Tibial artery (tissue), 4 donors: Measurements from ENCODE around the gene P2RX4.
"Not testable (repeated sequence)": the region's sequence is repeated elsewhere in the genome, so short reads cannot be mapped to it uniquely, and the experiment has no call there.

Source experiments
- DNase-seq, 2 donors: peaks; one replicate each; pipeline ENCODE4 v3.0.0-alpha.2; 2019
- H3K27ac ChIP-seq, 2 donors: fragments of 200-600 bp; sonication (generic) in 1 of 2; 1 replicate in 1 of 2; 2 replicates in 1 of 2; pipeline ENCODE4 v1.5.1; 2018 to 2019; ENCODE audit warnings: mild to moderate bottlenecking in 1 of 2
- H3K27me3 ChIP-seq, 2 donors: fragments of 200-600 bp; sonication (generic) in 1 of 2; one replicate each; pipeline versions ENCODE4 v1.5.1 to v1.6.0; 2016 to 2019
- H3K36me3 ChIP-seq, 3 donors: fragments of 200-600 bp; sonication (generic) in 2 of 3; one replicate each; pipeline ENCODE4 v1.5.1; 2016 to 2019; ENCODE audit warnings: mild to moderate bottlenecking in 2 of 3
- H3K4me1 ChIP-seq, 4 donors: fragments of 200-600 bp; sonication (generic) in 2 of 4; 1 replicate in 3 of 4; 2 replicates in 1 of 4; pipeline ENCODE4 v1.5.1; 2016 to 2019
- H3K4me3 ChIP-seq, 2 donors: fragments of 200-600 bp; sonication (generic) in 1 of 2; 1 replicate in 1 of 2; 2 replicates in 1 of 2; pipeline ENCODE4 v1.5.1; 2018 to 2019; ENCODE audit warnings: mild to moderate bottlenecking in 2 of 2
- H3K9me3 ChIP-seq, 3 donors: fragments of 200-600 bp; sonication (generic) in 1 of 3; one replicate each; pipeline ENCODE4 v1.5.1; 2016 to 2019
- intact Hi-C: fragments of 100-400 bp; cut with DNase I; formaldehyde crosslinking; loops from one replicate; pipeline ENCODE4 v1.15.0; 2023; ENCODE audit warnings: low total_unique reads
- TF ChIP-seq, protein P1 (sequence below), 2 experiments: fragments of 200-600 bp in 1 of 2; fragments of 450-650 bp in 1 of 2; IDR thresholded peaks; one replicate each; pipeline ENCODE4 v1.5.1; 2017 to 2019; ENCODE audit warnings: antibody characterized with exemption in 2 of 2, mild to moderate bottlenecking in 1 of 2, moderate library complexity in 1 of 2

The P2RX4 gene

DNA sequence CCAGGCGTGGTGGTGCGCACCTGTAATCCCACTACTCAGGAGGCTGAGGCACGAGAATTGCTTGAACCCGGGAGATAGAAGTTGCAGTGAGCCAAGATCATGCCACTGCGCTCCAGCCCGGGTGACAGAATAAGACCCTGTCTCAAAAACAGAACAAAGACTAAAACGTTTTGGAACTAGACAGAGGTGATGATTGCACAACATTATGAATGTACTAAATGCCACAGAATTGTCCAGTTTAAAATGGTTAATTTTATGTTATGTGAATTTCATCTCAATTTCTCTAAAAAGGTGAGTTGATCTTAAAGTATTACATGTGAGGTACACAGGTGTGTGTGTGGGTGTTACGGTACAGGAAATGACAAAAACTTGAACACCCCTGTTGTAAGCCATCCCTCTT is 16.5 kb downstream of the P2RX4 start:
- peaks cover 16 to 66% (median 49%) of the 10 kb centered on the region in 3 donors for H3K36me3 ChIP-seq
- TF ChIP-seq, protein P1, sequence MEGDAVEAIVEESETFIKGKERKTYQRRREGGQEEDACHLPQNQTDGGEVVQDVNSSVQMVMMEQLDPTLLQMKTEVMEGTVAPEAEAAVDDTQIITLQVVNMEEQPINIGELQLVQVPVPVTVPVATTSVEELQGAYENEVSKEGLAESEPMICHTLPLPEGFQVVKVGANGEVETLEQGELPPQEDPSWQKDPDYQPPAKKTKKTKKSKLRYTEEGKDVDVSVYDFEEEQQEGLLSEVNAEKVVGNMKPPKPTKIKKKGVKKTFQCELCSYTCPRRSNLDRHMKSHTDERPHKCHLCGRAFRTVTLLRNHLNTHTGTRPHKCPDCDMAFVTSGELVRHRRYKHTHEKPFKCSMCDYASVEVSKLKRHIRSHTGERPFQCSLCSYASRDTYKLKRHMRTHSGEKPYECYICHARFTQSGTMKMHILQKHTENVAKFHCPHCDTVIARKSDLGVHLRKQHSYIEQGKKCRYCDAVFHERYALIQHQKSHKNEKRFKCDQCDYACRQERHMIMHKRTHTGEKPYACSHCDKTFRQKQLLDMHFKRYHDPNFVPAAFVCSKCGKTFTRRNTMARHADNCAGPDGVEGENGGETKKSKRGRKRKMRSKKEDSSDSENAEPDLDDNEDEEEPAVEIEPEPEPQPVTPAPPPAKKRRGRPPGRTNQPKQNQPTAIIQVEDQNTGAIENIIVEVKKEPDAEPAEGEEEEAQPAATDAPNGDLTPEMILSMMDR (IDR thresholded peaks at IDR 0.05), result no peak
- H3K4me3 ChIP-seq, result no peak overlapping the region
- H3K27ac ChIP-seq, result no peak overlapping the region
- no peaks in the 10 kb centered on the region for H3K27me3 ChIP-seq
- no peak for DNase-seq
- peaks cover 0 to 6% (median 3%) of the 10 kb centered on the region in 4 donors for H3K4me1 ChIP-seq
- intact Hi-C loops, result no loop called here
- no peaks in the 10 kb centered on the region for H3K9me3 ChIP-seq

- DNase-seq, H3K9me3 ChIP-seq, H3K4me1 ChIP-seq, H3K4me3 ChIP-seq, H3K27ac ChIP-seq, H3K27me3 ChIP-seq, intact Hi-C loops: not testable (repeated sequence)
- peaks cover 16 to 61% (median 46%) of the 10 kb centered on the region in 3 donors for H3K36me3 ChIP-seq
Observed at GRCh38 chr12:121226871-121227270, 16.9 kb downstream of the P2RX4 start.

DNA sequence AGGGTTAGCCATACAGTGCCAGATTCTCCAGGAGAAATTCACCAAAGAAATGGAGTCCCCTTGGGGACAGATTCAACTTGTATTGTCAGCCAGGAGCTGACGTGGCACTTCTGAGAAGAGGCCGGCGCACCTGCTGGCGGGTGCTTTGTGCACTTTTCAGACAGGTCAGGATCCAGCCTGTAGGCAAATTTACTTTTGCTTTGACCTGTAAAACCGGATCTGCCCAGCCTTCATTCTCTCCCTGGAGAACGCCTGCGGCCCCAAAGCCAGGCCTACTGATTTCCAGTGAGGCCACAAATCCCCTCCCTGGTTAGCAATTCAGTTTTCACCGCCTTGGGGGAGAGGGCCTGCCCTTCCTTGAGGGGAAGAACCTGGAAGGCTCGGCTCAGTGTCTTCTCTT is 17.4 kb downstream of the P2RX4 start:
- Histone ChIP-seq H3K36me3 (peaks cover 16 to 61% (median 45%) of the 10 kb centered on the region in 3 donors), H3K4me3 (no peak overlapping the region), H3K9me3 (no peaks in the 10 kb centered on the region), H3K27me3 (no peaks in the 10 kb centered on the region), H3K4me1 (peaks cover 0 to 6% (median 3%) of the 10 kb centered on the region in 4 donors), H3K27ac (no peak overlapping the region)
- no peak for DNase-seq
- TF ChIP-seq, protein P1 (IDR thresholded peaks at IDR 0.05), result no peak
- intact Hi-C loops, result no loop called here

- H3K9me3 ChIP-seq, result no peaks in the 10 kb centered on the region
- no peaks in the 10 kb centered on the region for H3K27me3 ChIP-seq
- DNase-seq, result no peak
- peaks cover 0 to 6% (median 3%) of the 10 kb centered on the region in 4 donors for H3K4me1 ChIP-seq
- H3K4me3 ChIP-seq, result no peak overlapping the region
- intact Hi-C loops, result no loop called here
- TF ChIP-seq, protein P1 (IDR thresholded peaks at IDR 0.05), result no peak
- H3K27ac ChIP-seq, result no peak overlapping the region
- peaks cover 26 to 61% (median 45%) of the 10 kb centered on the region in 3 donors for H3K36me3 ChIP-seq
Observed at GRCh38 chr12:121228919-121229665, 19.2 kb downstream of the P2RX4 start.

DNA sequence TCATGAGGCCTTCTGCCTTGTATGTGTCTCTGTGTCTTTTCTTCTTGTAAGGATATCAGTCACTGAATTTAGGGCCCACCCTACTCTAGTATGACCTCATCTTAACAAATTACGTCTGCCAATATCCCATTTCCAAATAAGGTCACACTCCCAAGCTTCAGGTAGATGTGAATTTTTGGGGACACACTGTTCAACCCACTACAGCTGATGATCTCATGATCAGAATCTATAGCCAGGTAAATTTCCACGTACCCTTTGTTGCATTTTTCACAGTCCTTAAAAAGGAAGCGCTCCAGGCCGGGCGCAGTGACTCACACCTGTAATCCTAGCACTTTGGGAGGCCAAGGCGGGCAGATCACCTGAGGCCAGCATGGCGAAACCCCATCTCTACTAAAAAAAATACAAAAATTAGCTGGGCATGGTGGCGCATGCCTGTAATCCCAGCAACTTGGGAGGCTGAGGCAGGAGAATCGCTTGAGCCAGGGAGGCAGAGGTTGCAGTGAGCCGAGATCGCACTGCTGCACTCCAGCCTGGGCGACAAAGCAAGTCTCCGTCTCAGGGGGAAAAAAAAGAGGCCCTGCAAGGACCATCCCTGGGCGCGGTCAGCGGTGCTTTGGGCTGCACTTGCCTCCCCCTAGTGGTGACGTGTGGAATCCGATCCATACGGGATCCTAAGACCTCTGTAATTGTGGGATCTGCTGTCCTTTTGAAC is 20.1 kb downstream of the P2RX4 start:
- peak; percentile 53 to 82 for DNase-seq
- intact Hi-C loops, result not testable (repeated sequence)
- TF ChIP-seq, protein P1 (IDR thresholded peaks at IDR 0.05), result peak; percentile 78 to 87

DNA sequence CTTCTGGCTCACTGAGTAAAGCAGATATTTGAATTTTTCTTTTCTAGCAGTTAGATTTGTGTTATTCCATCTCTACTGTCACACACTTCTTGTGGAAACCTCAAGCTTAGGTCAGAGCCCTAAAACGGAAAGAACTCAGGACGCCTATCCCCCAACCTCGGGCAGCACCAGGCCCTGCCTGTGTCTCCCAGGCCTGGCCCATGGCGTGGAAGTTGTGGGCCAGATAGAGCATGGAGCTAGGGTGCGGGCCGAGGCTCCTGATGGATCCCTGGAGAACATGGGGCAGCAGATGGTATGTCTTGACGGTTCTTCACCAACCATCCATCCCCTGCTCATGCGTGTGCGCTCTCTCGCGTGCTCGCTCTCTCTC is 20.6 kb downstream of the P2RX4 start:
- Histone ChIP-seq H3K4me1 (peaks cover 0 to 6% (median 3%) of the 10 kb centered on the region in 4 donors), H3K9me3 (no peaks in the 10 kb centered on the region), H3K27me3 (no peaks in the 10 kb centered on the region), H3K36me3 (peaks cover 26 to 68% (median 42%) of the 10 kb centered on the region in 3 donors), H3K4me3 (no peak overlapping the region), H3K27ac (no peak overlapping the region)
- TF ChIP-seq, protein P1 (IDR thresholded peaks at IDR 0.05), result no peak
- no peak for DNase-seq
- intact Hi-C loops, result no loop called here

More for the DNA sequence above, 20.1 kb downstream of the P2RX4 start:
- not testable (repeated sequence) for H3K4me1 ChIP-seq, H3K9me3 ChIP-seq, H3K4me3 ChIP-seq, H3K27me3 ChIP-seq, H3K27ac ChIP-seq
- H3K36me3 ChIP-seq, result peaks cover 26 to 65% (median 45%) of the 10 kb centered on the region in 3 donors
